ENCODE results near the gene DOCK4.

The DOCK4 gene

GRCh38 chr7:112223310-112223709, 17.1 kb upstream of the DOCK4 start:
- DNase-seq (ENCODE audit: low read depth, low spot score) = no peak

- DNase-seq (ENCODE audit: low read depth, low spot score) = no peak
Observed at GRCh38 chr7:112220877-112221434, 14.8 kb upstream of the DOCK4 start.

GRCh38 chr7:112215787-112216186, 9.6 kb upstream of the DOCK4 start:
- DNase-seq (ENCODE audit: low read depth, low spot score) = no peak

- DNase-seq (ENCODE audit: low read depth, low spot score) = no peak
Observed at GRCh38 chr7:112214883-112215282, 8.7 kb upstream of the DOCK4 start.

DNA sequence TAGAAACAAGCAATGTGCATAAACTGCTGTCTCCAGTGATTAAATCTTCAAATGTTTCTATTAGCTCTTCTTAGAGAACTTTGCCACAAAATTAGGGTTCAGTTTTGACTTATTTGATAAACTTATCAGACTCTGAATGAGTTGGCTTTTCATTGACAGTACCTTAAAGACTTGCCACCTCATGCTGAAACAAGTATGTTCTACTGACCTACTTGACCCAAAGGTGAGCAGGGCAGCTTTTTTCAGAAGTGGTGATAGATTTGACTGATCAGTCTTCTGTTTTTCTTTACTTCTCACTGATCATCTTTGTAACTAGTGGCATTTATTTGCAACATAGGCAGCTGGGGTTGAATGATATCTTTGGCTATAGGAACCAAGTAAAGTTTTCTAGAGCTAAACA, 8.1 kb upstream of the DOCK4 start:
- DNase-seq (ENCODE audit: low read depth, low spot score) = no peak

- no peak for DNase-seq (ENCODE audit: low read depth, low spot score)
Observed at GRCh38 chr7:112213735-112214134, 7.5 kb upstream of the DOCK4 start.

DNA sequence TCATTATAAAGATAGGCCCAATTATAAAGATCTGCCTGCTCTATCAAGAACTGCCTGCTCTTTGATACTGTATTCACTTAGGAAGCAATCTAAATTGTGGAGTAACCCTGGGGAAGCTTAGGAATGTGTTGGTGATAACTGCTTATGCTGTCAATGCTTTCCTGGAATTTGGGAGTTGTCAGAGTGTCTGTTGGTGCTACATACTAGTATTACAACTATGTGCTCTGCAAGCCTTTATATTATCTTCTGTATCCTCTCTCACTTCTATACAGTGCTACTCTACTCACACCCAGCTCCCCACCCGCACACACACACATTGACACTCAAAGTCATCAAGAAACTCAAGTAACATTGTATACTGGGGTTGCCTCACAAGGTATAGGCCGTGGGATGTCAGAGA, 6.4 kb upstream of the DOCK4 start:
- no peak for DNase-seq (ENCODE audit: low read depth, low spot score)

DNA sequence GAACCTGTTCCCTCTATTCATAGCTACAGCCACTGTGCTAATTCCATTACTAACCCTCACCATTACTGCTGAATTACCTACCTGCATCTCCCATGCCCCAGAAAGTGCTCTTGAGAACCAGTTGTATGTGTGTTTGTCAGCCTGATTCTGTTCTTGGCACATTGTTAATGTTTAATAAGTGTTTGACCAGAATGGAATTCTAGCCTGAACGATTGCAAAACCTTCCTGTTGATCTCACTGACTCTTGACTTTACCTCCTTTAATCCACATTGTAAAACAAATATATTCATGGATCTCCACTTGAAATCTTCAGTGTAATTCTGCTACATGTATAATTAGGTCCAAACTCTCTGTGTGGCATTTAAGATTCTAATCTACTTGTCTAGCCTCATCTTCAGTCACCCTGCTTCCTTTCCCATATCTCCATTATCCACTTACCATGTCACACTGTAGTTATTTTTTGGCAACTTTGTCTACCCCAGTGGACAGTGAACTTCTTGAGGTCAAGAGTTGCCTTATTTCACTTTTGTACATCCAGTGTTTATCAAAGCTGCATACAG, 5.2 kb upstream of the DOCK4 start:
- DNase-seq (ENCODE audit: low read depth, low spot score) = no peak

GRCh38 chr7:112207765-112208164, 1.6 kb upstream of the DOCK4 start:
- no peak for DNase-seq (ENCODE audit: low read depth, low spot score)

- no peak for DNase-seq (ENCODE audit: low read depth, low spot score)
Observed at GRCh38 chr7:112206991-112207592, 893 bp upstream of the DOCK4 start.

DNA sequence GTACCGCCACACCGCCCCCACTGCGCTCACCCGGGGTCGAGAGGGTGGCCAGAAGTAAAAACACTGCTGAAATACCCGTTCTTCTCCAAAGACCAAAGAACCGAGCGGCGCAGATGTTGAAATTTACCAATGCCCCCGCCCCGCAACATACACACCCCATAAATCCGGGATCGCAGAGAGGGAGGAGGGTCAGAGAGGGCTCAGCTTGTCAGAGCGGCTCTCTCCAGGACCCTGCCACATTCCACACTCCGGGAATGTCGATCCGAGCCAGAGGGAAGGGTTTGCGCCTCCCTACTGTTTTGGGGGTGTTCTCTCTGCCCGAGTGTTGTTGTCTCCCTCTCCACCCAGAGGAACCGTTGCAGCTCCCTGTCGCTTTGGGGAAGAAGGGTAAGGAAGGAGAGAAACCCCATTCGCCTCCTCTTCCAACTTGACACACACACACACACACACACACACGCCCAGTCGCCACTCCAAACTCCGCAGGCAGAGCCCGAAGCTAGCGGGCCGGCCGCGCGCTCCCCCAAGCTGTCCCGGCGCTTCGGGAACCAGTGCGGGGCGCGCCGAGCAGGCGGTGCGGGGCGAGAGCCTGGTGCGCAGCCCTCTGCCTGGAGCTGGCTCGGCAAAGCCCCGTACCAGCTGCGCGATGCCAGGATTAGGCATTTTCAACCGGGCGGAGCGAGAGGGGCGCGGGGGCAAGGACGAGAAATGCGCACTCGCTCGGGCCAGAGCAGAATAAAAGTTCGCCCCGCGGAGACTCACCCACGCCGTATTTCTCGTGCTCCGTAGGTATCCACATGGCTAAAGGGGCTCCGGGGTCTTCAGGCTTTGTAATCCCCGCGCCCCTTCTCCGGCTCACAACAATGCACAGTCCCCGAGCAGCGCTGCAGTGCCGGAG, 609 bp downstream of the DOCK4 start:
- no peak for DNase-seq (ENCODE audit: low read depth, low spot score)

- DNase-seq (ENCODE audit: low read depth, low spot score) = no peak
Observed at GRCh38 chr7:112204499-112205342, 1.5 kb downstream of the DOCK4 start.

DNA sequence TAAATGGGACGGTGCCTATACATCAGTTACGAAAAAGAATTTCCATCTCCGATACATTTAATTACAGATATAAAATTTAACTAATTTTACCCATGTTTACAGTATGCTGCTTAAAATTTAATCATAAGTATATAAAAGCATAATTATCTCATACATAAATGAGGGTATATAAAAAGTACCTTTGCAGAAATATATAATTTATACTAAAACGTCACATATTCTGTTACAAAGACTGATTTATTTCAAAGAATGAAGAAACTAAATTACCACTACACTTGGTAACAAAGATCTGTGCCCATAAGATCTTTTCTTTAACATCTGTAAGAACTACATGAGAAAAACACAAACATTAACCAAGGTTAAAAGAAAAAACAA, 2.8 kb downstream of the DOCK4 start:
- DNase-seq (ENCODE audit: low read depth, low spot score) = no peak

GRCh38 chr7:112202816-112203215, 3.4 kb downstream of the DOCK4 start:
- no peak for DNase-seq (ENCODE audit: low read depth, low spot score)

DNA sequence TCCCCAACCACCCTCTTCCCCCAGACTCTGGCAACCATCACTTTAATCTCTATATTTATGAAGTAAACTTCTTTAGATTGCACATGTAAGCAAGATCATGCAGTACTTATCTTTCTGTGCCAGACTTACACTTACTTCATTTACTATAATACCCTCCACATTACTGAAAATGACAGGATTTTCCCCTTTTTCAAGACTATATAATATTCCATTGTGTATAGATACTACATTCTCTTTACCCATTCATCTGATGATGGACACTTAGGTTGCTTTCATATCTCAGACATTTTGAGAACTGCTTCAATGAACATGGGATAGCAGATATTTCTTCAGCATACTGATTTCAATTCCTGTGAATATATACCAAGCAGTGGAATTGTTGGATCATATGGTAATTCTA, 4.4 kb downstream of the DOCK4 start:
- no peak for DNase-seq (ENCODE audit: low read depth, low spot score)

DNA sequence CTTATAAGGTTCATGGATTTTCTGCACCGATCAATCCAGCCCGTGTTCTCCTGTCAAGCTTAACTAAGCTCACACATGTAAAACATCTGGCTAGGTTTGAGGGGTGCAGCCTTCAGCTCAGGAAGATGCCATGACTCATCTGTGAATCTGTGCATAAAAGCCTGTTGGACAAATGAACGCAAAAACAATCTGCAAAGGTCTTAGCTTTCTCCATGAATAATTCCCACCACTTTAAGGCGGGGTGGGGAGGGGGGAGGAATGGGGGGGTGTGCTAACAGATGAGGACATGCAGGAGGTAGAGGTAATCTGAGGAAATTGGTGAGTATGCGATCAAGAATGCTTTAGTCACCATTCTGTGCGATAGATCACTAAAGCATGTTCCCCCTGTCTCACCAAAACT, 4.8 kb downstream of the DOCK4 start:
- DNase-seq (ENCODE audit: low read depth, low spot score) = no peak

GRCh38 chr7:112199672-112200071, 6.5 kb downstream of the DOCK4 start:
- DNase-seq (ENCODE audit: low read depth, low spot score) = no peak

DNA sequence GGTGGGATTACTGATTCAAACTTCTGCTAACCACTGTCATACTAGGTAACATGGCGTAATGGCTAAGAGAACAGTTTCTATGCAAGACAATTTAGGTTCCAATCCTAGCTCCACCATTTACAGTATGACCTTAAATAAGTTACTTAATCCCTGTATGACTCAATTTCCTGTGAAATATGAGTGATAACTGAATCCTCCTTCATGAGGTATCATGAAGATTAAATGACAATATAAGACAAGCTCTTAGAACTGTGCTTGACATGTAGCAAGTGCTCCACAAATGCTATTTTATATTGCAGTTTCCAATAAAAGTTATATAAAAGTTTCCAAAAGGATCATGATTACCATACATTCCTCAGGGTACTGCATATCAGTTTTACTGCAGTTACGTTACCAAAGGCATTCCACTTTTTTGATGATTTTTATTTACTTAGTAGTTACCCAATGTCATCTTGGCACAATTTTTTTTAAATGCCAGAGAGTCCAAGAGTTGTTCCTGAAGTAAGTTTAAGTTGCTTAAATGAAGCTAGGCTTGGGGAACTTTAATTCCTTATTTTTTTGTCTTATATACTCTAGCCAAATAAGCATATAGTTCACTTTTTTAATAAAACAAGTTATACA, 7.1 kb downstream of the DOCK4 start:
- no peak for DNase-seq (ENCODE audit: low read depth, low spot score)

DNA sequence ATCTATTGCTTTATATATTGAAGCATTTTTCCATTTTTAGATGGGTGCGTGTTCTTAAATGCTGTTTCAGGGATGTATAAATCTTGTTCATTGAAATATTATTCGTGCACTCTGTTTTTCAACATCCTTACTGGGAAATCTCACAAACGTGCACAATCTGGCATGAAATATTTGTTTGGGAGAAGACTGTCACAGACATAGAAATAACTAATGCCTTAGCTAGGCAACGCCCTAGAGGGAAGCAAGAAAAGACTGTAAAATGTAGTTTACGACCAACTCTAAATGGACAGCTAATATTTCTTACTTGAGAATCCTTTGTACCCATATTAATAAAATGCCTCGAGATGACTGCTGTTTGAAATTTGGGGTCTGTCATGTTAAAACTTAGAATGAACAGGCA, 8.9 kb downstream of the DOCK4 start:
- no peak for DNase-seq (ENCODE audit: low read depth, low spot score)

DNA sequence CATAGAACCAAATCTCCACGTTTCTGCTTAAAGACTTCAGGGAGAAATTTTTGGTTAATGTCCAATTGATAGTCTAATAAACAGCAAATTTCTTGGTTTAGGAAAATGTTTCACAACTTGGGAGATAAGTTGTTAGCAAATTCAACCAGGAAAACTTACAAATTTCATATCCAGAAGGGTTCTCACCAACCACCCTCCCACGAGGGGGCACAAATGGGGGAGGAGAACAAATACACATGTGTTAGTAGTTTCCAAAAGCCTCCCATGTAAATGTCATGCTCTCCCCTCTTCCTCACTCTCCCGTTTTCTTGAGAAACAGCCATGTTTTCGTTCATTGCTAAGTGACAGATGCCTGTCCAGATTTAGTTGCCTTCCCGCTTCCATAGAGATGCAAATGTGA, 10.5 kb downstream of the DOCK4 start:
- no peak for DNase-seq (ENCODE audit: low read depth, low spot score)

DNA sequence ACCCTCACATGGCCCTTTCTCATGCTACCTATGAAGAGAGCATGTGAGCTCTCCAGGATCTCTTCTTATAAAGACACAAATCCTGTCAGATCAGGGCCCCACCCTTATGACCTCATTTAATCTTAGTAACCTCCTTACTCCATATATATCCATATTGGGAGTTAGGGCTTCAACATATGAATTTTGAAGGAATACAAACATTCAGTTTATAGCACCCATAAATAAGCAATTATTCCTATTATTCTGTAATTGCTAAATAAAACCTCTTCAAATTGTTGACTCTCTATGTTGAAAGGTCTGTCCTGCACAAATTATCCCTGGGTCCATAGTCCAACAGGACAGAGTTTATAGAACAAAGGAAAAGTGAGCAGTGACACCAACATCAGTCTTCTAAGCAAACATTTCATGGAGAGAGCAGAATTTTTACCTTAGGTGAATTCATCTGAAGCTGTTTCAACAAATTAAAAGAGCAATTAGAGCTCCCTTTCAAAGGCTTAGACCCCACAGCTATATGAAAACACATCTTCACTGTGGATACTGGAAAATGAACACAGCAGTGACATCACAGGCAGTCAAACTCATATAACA, 12.2 kb downstream of the DOCK4 start:
- no peak for DNase-seq (ENCODE audit: low read depth, low spot score)
